GM20431 (cell line): Measurements from ENCODE around the gene GLIS1.

Experiments used
- in situ Hi-C: fragments of 300-500 bp; cut with MseI, MboI; formaldehyde crosslinking; loops from one replicate; pipeline ENCODE4 v1.15.0; 2020; ENCODE audit warnings: low sequenced_read_pairs; ENCODE audit not compliant: unreplicated experiment

The GLIS1 gene

DNA sequence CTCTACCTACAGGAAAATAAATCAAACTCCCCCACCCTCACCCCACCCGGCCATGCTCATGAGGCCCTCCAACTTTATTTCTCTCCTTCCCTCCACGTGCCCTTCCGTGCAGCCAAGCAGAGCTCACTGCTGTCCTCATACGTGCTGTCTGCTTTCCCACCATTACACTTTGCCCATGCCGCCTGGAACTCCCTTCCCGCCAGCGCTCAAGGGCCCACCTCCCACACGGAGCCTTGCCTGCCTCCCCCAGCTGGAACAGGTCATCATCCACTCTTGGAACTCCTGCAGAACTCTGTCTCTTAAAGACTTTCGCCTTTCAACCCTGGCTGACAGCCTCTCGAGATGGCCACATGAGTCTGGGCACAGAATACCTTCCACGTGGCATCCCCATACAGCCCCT is 42.4 kb downstream of the GLIS1 start:
- in situ Hi-C loops: no loop called here

DNA sequence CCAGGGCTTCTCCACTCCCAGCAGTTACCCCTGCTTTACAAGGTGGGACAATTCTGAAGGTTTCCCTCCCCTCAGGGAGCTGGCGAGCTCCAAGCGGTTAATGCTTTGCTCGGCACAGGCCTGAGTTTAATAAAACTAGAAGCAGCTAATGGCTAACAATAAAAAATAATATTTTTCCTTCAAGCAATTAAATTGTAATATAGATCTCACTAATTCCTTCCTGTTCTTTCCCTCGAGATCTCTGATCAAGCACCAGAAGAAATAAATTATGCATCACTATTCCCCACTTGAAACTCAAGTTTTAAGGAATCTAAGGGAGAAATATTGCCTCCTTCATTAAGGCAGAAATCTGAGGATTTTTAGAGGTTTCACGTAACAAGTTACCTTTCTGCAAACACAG is 42.9 kb downstream of the GLIS1 start:
- in situ Hi-C loops: no loop called here

DNA sequence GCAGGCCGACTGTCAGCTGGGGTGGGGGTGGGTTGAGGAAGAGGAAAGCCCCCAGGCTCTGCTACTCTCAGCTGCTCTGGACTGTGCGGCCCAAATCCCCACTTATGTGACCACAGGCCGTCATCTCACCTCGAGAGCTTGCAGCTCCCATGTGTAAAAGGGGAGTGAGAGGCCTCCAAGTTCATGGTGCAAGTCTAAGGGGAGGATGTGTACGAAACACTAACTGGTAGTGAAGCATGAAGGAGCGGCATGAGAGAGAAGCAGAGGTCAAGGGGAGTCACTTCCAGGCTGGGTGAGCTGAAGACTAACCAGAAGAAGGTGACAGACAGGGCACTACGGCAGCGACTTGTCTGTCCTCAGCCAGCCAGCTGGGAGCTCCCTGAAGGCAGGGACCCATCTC is 43.8 kb downstream of the GLIS1 start:
- in situ Hi-C loops: no loop called here

DNA sequence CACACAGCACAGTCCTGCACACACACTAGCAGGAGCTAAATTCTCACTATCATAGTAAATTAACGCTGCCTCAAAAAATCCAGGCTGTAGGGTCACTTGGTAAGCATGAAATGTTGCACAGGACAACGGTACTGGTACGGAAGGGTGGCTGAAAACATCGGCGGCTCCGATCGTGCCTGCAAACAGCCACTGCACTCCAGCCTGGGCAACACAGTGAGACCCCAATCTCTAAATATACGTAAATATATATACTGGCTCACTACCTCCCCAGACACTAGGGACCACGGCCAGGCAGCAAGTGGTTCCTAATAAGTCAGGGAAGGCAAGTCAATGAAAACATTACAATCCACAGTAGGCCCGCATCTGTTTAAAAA is 44.3 kb downstream of the GLIS1 start:
- in situ Hi-C loops: no loop called here

DNA sequence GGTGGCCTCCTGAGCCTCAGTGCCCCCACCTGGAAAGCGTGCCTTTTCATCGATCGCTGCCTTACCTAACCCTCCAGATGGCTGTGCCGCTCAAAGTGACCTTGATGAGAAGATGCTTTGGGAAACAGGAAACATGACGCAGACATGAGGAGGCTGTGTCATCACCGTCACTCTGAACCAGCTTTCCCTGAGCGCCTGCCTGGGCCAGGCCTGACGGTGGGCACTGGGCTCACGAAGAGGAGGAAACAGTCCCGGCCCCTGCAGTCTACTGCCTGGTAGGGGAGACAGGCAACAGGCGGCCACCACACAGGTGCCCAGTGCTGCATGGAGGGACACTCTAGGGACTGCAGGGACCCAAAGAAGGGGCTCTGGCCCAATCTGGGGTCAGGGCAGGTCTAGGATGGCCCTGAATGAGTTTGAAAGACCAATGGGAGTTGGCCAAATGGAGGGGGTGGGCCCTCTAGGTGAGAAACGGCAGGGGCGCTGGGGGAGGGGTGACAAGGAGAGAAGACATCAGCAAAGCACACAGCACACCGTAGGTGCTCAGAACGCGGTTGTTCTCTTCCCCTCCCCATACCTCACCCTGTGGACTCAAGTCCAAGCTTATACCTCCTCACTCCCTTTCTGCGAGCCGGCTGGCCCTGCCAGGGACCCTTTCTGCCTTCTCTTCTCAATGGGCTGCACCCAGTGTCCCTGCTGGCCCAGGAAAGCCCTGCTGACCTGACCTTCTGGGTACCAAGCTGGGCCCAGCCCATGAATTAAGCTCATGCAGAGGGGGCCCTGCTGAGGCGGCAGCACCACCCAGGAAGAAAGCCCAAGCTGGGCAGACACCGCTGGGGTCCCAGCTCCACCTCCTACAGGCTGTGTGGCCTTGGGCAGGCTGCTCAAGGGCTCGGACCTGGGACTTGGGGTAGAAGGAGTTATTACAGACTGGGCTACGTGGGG is 44.9 kb downstream of the GLIS1 start:
- in situ Hi-C loops: no loop called here

DNA sequence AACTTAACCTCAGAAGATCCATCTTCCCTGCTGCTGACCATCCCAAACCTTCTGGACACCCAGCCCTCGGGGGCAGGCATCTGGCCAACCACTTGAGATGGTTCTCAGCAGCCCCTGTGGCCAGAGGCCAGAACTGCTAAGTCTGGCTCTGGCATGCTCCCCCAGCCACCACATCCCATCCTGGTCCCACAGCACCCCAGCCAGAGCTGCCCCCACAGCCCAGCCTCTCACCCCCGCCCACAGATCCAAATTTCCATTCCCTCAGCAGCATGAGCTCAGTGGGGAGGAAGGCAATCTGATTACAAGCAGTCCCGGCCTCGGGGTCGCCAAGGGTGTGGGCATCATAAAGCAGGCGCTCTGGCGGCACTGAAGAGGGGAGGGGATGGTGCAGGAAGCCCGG is 45.6 kb downstream of the GLIS1 start:
- in situ Hi-C loops: no loop called here

DNA sequence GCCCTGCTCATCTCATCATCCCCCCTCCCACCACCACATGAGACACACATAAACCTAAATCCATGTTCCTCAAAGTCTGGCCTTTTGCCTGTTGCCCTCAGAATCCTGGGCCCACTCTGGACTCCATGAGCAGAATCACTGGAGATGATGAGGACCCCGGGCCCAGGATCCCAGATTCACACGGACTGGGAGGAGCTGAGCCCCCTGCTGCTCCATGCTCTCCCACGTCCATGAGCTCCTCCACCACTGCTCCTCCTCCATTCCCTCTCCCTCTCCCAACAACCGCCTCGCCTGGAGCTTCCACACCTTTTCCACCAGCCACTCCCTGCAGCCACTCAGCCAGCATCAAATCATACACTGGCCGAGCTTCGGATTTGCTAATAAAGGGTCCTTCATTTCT is 47.6 kb downstream of the GLIS1 start:
- in situ Hi-C loops: no loop called here

DNA sequence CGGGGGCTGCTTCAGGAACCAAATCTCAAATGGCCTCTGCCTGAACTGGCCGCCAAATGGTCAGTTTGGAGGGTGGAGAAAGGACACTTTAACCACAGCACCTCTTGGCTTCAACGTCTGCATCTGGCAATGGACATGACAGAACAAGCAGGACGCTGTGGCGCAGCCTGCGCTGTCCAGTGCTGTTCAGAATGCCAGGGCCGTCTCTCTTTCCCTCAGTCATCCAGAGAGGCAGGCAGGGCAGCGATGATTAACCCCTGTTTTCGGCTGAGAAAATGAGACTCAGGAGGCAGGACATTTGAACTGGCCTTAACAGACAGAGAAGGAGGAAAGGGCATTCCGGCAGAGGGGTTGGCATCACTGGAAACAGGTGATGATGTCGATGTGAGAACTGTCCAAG is 48.6 kb downstream of the GLIS1 start:
- in situ Hi-C loops: no loop called here

DNA sequence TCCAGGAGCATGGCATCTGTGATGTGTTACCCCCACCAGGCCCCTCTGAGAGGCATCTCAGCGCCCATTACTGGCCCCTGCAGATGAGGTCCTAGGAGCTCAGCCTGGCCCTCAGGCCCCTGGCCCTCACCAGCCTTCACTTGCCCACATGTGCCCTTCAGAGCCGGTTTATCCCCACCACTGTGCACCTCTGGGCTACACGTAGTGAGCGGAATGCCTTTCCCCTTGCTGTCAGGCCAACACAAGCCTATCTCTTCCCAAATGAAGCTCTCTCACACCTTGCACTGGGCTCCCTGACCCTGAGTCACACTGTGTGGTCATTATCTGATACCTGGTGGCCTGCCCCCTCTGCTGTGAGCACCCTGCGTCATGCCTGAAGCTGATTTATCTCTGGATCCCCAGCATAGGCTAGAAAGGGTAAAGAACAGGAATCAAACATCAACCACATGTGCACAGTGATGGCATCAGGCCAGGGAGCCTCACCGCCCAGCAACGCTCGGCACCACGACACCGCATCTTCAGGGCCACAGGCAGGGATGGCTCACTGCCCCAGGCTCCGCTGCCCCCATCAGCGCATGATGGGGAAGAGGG is 49.1 kb downstream of the GLIS1 start:
- in situ Hi-C loops: no loop called here

DNA sequence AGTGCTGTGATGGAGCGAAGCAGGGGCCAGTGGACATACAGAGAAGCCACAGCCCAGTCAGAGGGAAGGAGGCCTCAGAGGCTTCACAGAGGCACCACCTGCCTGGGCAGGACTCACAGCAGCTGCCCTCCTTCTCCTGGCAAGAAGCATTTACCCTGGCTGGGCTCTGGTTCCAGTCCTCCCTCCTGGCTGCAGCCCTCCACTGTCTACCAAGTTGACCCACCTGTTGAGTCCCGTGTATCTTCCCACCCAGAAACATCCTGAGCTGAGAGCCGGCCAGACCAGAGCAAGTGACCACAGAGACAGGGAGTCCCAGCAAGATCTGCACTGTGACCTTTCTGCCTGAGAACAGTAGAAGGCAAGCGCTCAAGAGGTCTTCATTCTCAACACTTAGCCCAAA is 49.7 kb downstream of the GLIS1 start:
- in situ Hi-C loops: no loop called here

DNA sequence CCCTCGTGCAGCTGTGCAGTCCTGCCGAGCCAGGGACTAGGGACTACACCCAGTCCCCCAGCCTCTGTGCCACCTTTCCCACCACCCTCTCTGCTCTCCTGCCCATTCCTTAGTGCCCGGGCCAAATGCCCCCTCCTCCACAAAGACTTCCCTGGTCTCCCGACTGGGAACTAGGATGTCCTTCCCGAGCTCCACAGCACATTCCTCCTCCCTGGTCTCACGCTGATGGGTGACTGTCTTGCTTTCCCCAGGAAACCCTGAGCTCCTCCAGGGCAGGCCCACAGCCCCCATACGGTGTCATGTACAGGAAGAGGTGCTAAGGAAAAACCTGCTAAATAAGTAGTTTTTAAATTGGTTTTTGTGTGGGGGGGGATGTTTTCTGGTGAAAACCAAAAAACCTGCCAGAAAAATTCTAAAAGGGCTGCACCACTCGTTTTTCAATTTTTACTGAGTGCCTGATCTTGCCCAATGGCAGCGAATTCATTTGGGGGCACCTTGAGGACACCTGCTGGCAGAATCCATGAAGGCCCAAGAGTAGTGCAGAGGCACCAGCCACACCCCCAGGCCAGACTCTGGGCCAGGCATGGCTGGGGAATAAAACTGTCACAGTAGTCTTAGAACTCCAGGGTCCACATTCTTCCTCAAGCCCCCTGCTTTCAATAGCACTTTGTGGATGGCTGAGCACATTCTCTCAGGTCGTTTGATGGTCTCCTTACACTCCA is 50.4 kb downstream of the GLIS1 start:
- in situ Hi-C loops: no loop called here

DNA sequence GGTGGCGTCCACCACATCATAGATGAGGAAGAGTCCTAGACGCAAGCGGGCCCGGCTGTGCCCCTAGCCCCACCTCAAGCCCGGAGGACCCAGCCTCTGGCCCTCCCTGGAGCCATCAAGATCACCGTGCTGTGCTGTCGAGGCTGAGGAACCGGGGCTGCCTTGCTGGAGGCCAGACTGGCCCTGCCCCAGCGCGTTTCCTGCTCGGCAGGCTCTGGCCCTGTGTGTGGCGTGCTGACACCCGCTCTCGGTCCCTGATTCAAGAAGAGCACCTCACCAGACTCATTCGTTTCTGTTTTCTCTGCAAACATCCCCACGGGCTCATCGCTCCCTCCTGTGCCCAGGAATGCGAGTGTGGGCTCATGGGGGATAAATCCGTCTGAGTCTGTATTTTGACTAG is 51.1 kb downstream of the GLIS1 start:
- in situ Hi-C loops: no loop called here

DNA sequence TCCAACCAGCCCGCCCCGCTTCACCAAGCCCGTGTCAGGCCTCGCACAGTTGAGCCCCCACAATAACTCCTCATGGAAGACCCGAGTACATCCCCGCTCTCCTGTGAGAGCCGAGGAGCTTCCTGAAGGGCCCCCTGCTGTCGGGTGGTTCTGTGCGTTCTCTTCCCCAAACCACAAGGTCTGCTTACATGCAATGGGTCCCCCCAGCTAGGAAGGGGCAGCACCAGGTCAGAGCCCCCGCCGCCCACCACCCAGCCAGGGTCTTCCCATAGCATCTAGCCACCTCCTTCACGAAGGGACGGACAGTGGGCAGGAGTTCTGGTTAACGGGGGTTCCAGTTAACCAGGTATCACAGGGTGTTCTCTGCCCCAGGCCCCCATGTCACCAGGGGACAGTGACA is 51.5 kb downstream of the GLIS1 start:
- in situ Hi-C loops: no loop called here

DNA sequence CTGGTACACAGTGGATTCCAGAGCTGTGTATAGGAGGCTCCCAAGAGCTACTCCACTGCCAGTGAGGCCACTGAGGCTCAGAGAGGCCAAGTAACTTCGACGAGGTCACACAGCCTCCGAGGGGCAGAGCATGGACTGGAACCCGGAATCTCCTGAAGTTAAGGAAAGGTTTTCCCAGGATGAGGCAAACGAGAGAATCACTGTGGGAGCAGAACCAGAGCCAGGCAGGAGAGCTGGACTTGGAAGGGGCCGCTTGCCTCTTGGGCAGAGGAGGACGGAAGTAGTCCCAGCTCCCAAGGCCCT is 52.0 kb downstream of the GLIS1 start:
- in situ Hi-C loops: no loop called here

DNA sequence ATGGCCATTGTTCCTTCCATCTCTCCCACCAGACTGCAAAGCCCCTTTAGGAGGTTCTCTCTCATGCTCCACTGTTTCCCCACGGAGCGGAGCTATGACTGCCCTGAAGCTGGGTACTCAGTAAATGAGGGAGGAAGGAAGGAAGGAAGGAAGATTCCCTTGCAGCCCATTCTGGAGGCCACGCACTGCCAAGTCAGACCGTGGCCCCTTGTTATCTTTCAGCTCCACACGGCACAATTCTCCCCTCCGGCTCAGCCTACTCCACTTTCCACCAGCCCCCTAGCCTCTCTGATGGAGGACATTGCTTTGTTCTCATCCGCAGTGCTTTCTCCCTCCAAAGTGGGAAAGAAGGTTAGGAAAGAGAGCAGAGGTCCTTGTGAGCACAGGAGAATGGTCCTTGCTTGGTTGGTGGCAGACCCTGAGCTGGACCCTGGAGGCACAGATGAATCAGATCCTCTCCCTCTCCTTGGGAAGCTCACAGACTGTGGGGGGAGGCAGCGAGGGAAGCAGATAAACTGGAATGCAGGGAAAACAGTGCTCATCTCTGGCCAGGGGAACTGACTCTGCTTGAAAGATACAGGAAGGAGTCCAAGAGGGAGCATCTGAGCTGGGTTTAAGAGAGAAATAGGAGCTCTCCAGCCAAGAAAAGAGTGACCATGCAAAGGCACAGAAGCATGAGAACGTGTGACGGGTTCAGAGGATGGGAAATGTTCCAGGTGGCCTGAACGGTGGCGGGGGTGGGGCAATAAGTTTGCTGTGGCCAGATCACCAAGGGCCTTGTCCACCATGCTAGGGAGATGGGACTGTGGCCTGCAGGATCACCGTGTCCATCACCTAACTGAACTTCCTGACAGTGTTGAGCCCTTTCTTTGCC is 52.6 kb downstream of the GLIS1 start:
- in situ Hi-C loops: no loop called here

DNA sequence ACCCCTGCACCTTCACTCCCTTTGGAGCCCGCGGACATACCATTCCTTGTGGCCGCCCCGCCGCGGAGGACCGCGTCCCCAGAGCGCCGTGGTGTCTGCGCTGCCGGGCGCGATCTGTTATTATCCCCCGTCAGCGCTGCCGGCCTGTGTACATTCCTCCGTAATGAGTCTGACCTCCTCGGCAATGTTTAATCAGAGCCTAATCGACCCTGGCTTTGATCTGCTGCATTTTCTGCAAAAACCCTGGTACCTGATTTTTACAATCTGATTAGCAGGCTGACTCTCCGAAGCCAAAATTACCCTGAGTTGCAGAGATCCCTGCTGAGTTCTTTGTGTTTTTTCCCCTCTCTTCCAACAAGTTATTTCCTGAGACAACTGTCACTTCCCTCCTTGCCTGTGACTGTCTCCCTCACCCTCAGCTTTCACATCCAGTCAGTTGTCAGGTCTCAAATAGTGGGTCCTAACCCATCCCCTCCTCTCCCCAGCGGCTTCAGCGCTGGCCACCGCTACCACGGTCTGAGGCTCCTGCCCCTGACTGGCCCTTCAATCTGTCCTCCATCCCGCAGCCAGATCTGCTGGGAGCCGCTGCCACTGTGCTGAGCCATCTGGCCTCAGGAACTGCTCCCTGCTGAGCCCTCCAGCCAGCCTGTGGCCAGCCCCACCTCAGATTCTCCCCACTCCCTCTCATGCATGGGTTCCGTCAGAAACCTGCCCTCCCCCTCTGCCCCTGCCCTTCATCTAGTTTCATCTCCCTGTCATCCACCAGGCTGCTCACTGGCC is 53.5 kb downstream of the GLIS1 start:
- in situ Hi-C loops: no loop called here

DNA sequence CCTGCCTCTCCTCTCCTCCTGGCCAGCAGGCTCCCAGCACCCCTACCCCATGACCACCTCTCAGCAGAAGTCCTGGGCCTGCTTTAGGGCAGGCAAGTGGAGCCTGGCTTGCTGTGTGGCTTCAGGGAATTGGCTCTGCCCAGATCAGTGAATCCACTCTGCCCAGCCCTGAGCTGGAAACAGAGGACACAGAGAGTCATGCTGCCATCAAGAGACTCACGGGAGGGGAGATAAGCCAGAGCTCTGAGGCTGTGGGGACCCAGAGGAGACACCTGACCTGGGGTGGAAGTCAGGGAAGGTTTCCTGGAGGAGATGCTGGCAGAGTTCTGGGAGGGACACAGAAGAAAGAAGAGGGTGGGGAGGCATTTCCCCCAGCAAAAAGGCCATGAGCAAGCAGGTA is 54.2 kb downstream of the GLIS1 start:
- in situ Hi-C loops: no loop called here

DNA sequence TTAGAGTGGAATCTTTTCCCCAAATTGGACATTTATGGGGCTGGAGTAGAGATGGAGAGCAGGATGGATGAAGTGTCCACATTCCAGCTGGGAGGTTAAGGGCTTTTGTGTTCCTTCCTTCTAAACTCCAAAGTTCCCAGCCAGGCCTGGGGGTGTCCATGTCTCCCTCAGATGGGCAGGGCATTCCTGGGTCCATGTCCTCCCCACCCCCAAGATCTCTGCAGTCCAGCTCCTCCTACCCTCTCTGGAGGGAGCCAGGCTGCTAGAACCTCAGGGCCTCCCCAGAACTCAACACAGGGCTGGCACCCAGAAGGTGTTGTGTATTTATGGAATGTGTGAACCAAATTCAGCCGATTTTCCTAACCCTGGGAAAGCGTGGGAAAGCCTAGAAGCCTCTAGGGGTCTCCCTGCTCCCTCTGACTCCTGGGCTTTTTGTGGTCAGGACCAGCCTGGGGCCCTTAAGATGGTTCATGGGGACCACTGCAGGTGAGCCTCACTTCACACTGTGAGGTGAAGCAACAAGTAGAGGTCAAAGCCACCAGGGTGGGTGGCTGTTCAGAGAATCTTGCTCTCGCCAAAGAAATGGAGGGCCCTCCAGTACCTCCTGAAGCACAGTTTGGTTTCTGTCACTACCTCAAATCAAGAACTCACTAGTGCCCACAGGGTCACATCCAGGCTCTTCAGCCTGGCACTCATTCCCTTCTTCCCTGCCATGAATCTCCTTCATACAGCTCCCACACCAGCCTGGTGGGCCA is 54.8 kb downstream of the GLIS1 start:
- in situ Hi-C loops: no loop called here

DNA sequence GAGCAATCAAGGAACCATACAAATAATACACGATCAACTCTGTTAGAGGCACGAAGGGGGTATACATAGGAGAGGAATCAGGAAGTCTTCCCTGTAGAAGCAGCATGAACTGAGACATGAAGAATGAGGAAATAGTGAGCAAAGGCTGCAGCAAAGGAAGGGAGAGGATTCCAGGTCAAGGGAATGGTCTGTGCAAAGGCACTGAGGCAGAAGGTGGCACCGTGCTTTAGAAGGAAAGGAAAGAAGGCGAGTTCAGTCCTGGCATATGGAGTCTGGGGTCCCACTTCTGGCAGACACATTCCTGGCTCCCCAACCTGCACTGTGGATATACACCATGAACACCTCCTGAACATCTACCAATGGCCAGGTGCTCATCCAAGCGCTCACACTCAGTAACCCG is 56.1 kb downstream of the GLIS1 start:
- in situ Hi-C loops: no loop called here
